PFSK-1 (cell line): ENCODE measurements around the gene FIP1L1.

Experiments used
- POLR2AphosphoS5 ChIP-seq: IDR thresholded peaks from 2 replicates; pipeline ENCODE4 v1.6.1; 2012; ENCODE audit warnings: low read depth, mild to moderate bottlenecking, control low read depth, low read length, moderate library complexity
- TAF1 ChIP-seq: IDR thresholded peaks from 2 replicates; pipeline ENCODE4 v1.6.1; 2012; ENCODE audit warnings: low read length, control low read depth, borderline replicate concordance; ENCODE audit not compliant: insufficient read depth

DNA sequence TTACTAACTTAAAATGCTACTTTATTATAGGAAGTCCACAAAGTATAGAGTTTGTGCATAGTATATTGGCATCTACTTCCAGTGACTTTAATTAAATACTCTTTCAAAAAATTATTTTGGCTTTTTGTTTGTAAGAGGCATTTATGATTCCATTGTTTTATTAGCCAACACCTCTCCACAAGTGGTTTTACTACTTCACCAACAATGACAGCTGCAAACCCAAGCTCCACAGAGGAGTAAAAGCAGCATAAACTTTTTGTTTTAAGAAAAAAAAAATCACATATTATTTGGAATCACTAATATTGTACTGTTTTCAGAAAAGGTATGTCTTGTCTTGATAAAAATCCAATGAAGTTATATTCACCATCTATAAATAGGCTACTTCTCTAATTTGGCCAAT, 88.5 kb downstream of the FIP1L1 start:
- TF ChIP-seq TAF1: no peak
- no peak for TF ChIP-seq POLR2AphosphoS5
